Neural cell (in vitro differentiated cells): ENCODE data around the gene GRAMD1B. TPM values are rescaled to one million over a fixed set of nuclear protein-coding genes. Genes with fewer than 3 reads are reported as not detected.

Source experiments
- H2AFZ ChIP-seq: fragments of 200-600, 300-800 bp; sonication (generic), shearing (Covaris generic); 2 replicates; pipeline ENCODE4 v1.6.0; 2014; ENCODE audit warnings: low read depth, mild to moderate bottlenecking, antibody characterized with exemption, low read length, moderate library complexity
- H3F3A ChIP-seq: fragments of 200-600 bp; shearing (Covaris generic); 2 replicates; pipeline ENCODE4 v1.6.1; 2016; ENCODE audit warnings: mild to moderate bottlenecking, moderate library complexity, mixed read lengths, antibody characterized with exemption, low read length; ENCODE audit not compliant: insufficient read depth, poor library complexity, severe bottlenecking
- H3K27ac ChIP-seq: fragments of 200-600, 300-800 bp; sonication (generic), shearing (Covaris generic); 2 replicates; pipeline ENCODE4 v1.5.1; 2014; ENCODE audit warnings: mild to moderate bottlenecking, low read length, moderate library complexity
- H3K27me3 ChIP-seq: fragments of 300-800, 200-600 bp; sonication (generic), shearing (Covaris generic); 2 replicates; pipeline ENCODE4 v1.6.0; 2014; ENCODE audit warnings: mild to moderate bottlenecking, low read depth, low read length, moderate library complexity; ENCODE audit not compliant: insufficient read depth
- H3K36me3 ChIP-seq: fragments of 300-800, 200-600 bp; sonication (generic), shearing (Covaris generic); 2 replicates; pipeline ENCODE4 v1.5.1; 2014; ENCODE audit warnings: mild to moderate bottlenecking, antibody characterized with exemption, low read length, moderate library complexity; ENCODE audit not compliant: insufficient read depth
- H3K4me2 ChIP-seq: fragments of 300-800, 200-600 bp; sonication (generic), shearing (Covaris generic); 2 replicates; pipeline ENCODE4 v1.6.0; 2014; ENCODE audit warnings: mild to moderate bottlenecking, low read length
- H3K4me3 ChIP-seq: fragments of 300-800, 200-600 bp; sonication (generic), shearing (Covaris generic); 2 replicates; pipeline ENCODE4 v1.5.1; 2014; ENCODE audit warnings: mild to moderate bottlenecking, low read length, moderate library complexity
- H3K79me2 ChIP-seq: fragments of 200-600 bp; shearing (Covaris generic); replicated peaks from 2 replicates; pipeline ENCODE4 v1.6.0; 2014; ENCODE audit warnings: mild to moderate bottlenecking, low read length, moderate library complexity; ENCODE audit not compliant: insufficient read depth
- H3K9ac ChIP-seq: fragments of 300-800, 200-600 bp; sonication (generic), shearing (Covaris generic); 2 replicates; pipeline ENCODE4 v1.6.1; 2016; ENCODE audit warnings: mild to moderate bottlenecking, low read length, mixed read lengths
- H3K9me2 ChIP-seq: fragments of 200-600 bp; shearing (Covaris generic); 2 replicates; pipeline ENCODE4 v1.6.1; 2016; ENCODE audit warnings: mild to moderate bottlenecking, low read length, mixed read lengths; ENCODE audit not compliant: insufficient read depth
- H3K9me3 ChIP-seq: fragments of 200-600, 300-800 bp; sonication (generic), shearing (Covaris generic); 2 replicates; pipeline ENCODE4 v1.6.1; 2016; ENCODE audit warnings: mild to moderate bottlenecking, mixed run types, low read length, moderate library complexity, mixed read lengths
- H4K20me1 ChIP-seq: fragments of 200-600 bp; shearing (Covaris generic); 2 replicates; pipeline ENCODE4 v1.6.1; 2016; ENCODE audit warnings: mild to moderate bottlenecking, mixed run types; ENCODE audit not compliant: insufficient read depth
- EP300 ChIP-seq: fragments of 450-650 bp; conservative IDR thresholded peaks from 2 replicates; pipeline ENCODE4 v1.6.1; 2014; ENCODE audit warnings: antibody characterized with exemption, mild to moderate bottlenecking, moderate library complexity; ENCODE audit not compliant: poor library complexity, severe bottlenecking
- EZH2 ChIP-seq: fragments of 200-600, 300-800 bp; shearing (Covaris generic), sonication (generic); IDR thresholded peaks from 2 replicates; pipeline ENCODE4 v1.6.1; 2014; ENCODE audit warnings: antibody characterized with exemption, low read length, borderline replicate concordance, mild to moderate bottlenecking; ENCODE audit not compliant: insufficient read depth, poor library complexity, severe bottlenecking
- MXI1 ChIP-seq: fragments of 450-650 bp; conservative IDR thresholded peaks from 2 replicates; pipeline ENCODE4 v1.6.1; 2014; ENCODE audit warnings: antibody characterized with exemption, mild to moderate bottlenecking; ENCODE audit not compliant: poor library complexity, severe bottlenecking
- POLR2AphosphoS5 ChIP-seq: IDR thresholded peaks from 2 replicates; pipeline ENCODE4 v1.6.1; 2012
- RAD21 ChIP-seq: fragments of 450-650 bp; conservative IDR thresholded peaks from 2 replicates; pipeline ENCODE4 v1.6.1; 2014; ENCODE audit warnings: antibody characterized with exemption, mild to moderate bottlenecking, moderate library complexity
- SMC3 ChIP-seq: fragments of 450-650 bp; conservative IDR thresholded peaks from 2 replicates; pipeline ENCODE4 v1.6.1; 2014; ENCODE audit warnings: antibody characterized with exemption, mild to moderate bottlenecking, moderate library complexity; ENCODE audit not compliant: poor library complexity
- TAF1 ChIP-seq: IDR thresholded peaks from 2 replicates; pipeline ENCODE4 v1.6.1; 2012; ENCODE audit warnings: low read depth
- polyA plus RNA-seq: library from polyadenylated mRNA; depleted of rRNA; stranded (reverse); fragments of >200 nt; gene quantifications from 2 replicates; pipeline ENCODE4 v1.2.3, GENCODE V29; 2014
- TF ChIP-seq, protein P1 (sequence below): fragments of 450-650 bp; IDR thresholded peaks from 2 replicates; pipeline ENCODE4 v1.5.1; 2014; ENCODE audit warnings: antibody characterized with exemption, mild to moderate bottlenecking, moderate library complexity; ENCODE audit not compliant: poor library complexity, severe bottlenecking
- TF ChIP-seq, protein P2 (sequence below): IDR thresholded peaks from 2 replicates; pipeline ENCODE4 v1.6.1; 2012; ENCODE audit warnings: borderline replicate concordance

GRAMD1B gene
- polyA plus RNA-seq, 1 donor from 2014 or later: 1.5 TPM

- H3K9ac ChIP-seq: no peak overlapping the region
- H3K27me3 ChIP-seq: no peaks in the 10 kb centered on the region
- H2AFZ ChIP-seq: no peak overlapping the region
- H3K36me3 ChIP-seq: no peaks in the 10 kb centered on the region
- H3K9me2 ChIP-seq: no peaks in the 10 kb centered on the region
- no peaks in the 10 kb centered on the region for H3K79me2 ChIP-seq
- H3K4me2 ChIP-seq: no peak overlapping the region
- no peak overlapping the region for H3K27ac ChIP-seq
- no peak overlapping the region for H3K4me3 ChIP-seq
- H3K9me3 ChIP-seq: no peaks in the 10 kb centered on the region
- no peaks in the 10 kb centered on the region for H4K20me1 ChIP-seq
- TF ChIP-seq, protein P1, sequence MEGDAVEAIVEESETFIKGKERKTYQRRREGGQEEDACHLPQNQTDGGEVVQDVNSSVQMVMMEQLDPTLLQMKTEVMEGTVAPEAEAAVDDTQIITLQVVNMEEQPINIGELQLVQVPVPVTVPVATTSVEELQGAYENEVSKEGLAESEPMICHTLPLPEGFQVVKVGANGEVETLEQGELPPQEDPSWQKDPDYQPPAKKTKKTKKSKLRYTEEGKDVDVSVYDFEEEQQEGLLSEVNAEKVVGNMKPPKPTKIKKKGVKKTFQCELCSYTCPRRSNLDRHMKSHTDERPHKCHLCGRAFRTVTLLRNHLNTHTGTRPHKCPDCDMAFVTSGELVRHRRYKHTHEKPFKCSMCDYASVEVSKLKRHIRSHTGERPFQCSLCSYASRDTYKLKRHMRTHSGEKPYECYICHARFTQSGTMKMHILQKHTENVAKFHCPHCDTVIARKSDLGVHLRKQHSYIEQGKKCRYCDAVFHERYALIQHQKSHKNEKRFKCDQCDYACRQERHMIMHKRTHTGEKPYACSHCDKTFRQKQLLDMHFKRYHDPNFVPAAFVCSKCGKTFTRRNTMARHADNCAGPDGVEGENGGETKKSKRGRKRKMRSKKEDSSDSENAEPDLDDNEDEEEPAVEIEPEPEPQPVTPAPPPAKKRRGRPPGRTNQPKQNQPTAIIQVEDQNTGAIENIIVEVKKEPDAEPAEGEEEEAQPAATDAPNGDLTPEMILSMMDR: no peak
- TF ChIP-seq SMC3 (no peak), EP300 (no peak), EZH2 (no peak), RAD21 (no peak), POLR2AphosphoS5 (no peak), TAF1 (no peak), MXI1 (no peak)
- TF ChIP-seq, protein P2, sequence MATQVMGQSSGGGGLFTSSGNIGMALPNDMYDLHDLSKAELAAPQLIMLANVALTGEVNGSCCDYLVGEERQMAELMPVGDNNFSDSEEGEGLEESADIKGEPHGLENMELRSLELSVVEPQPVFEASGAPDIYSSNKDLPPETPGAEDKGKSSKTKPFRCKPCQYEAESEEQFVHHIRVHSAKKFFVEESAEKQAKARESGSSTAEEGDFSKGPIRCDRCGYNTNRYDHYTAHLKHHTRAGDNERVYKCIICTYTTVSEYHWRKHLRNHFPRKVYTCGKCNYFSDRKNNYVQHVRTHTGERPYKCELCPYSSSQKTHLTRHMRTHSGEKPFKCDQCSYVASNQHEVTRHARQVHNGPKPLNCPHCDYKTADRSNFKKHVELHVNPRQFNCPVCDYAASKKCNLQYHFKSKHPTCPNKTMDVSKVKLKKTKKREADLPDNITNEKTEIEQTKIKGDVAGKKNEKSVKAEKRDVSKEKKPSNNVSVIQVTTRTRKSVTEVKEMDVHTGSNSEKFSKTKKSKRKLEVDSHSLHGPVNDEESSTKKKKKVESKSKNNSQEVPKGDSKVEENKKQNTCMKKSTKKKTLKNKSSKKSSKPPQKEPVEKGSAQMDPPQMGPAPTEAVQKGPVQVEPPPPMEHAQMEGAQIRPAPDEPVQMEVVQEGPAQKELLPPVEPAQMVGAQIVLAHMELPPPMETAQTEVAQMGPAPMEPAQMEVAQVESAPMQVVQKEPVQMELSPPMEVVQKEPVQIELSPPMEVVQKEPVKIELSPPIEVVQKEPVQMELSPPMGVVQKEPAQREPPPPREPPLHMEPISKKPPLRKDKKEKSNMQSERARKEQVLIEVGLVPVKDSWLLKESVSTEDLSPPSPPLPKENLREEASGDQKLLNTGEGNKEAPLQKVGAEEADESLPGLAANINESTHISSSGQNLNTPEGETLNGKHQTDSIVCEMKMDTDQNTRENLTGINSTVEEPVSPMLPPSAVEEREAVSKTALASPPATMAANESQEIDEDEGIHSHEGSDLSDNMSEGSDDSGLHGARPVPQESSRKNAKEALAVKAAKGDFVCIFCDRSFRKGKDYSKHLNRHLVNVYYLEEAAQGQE: no peak
- H3F3A ChIP-seq: no peaks in the 10 kb centered on the region
Measured at GRCh38 chr11:123458501-123458900, 28.4 kb downstream of the GRAMD1B start.

DNA sequence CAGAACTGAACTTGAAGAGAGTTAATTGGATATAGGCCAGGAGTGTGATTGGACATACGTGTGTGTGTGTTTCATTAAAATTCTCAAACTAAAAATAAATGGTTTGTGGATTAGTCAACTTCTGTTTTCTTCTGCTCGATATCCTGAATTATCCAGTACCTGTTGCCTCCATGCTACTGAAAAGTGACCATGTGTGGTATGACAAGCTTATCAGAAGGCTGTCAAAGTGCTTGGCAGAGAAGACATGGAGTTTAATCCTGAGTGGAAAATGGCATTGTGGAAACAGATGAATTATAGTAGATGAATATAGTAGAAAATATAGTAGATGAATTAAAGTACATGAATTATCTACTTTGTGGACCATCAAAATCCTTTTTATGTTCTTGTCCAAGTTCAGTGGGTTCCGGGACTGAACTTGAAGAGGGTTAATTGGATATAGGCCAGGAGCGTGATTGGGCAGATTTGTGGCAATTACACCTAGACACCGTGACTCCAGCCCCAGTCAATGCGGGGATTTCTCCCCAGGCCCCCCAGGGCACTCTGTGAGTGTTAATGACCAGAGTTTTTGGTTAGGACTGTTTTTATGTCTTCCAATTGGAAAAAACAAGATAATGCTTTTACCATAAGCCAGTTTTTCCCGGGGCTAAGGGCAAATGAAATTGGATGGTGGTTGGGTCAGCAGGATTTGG lies 30.1 kb downstream of the GRAMD1B start:
- Histone ChIP-seq H3K9me2 (no peaks in the 10 kb centered on the region), H3K27ac (no peak overlapping the region)
- TF ChIP-seq MXI1 (no peak), POLR2AphosphoS5 (no peak), RAD21 (no peak), TAF1 (no peak), EZH2 (no peak)
- TF ChIP-seq, protein P1: no peak
- TF ChIP-seq, protein P2: no peak

More for the DNA sequence above, 30.1 kb downstream of the GRAMD1B start:
- H3K36me3 ChIP-seq: no peaks in the 10 kb centered on the region
- no peak overlapping the region for H2AFZ ChIP-seq
- H3K79me2 ChIP-seq: no peaks in the 10 kb centered on the region
- H3K9ac ChIP-seq: no peak overlapping the region
- H3K27me3 ChIP-seq: no peaks in the 10 kb centered on the region
- no peak overlapping the region for H3K4me2 ChIP-seq
- H3F3A ChIP-seq: no peaks in the 10 kb centered on the region
- H3K9me3 ChIP-seq: no peaks in the 10 kb centered on the region
- no peak overlapping the region for H3K4me3 ChIP-seq
- no peaks in the 10 kb centered on the region for H4K20me1 ChIP-seq
